OCI-LY3 (cell line): ENCODE results near the gene CARM1.

Experiments
- H2AFZ ChIP-seq: fragments of 200-600, 300-600 bp; shearing (Covaris generic); 2 replicates; pipeline ENCODE4 v1.6.0; 2014; ENCODE audit warnings: antibody characterized with exemption, low read depth, low read length
- H3K27ac ChIP-seq: fragments of 200-600, 300-600 bp; sonication (generic); 2 replicates; pipeline ENCODE4 v1.5.1; 2014; ENCODE audit warnings: mild to moderate bottlenecking, low read length, moderate library complexity, mixed read lengths
- H3K27me3 ChIP-seq: fragments of 200-600, 300-600 bp; sonication (generic); 2 replicates; pipeline ENCODE4 v1.6.1; 2014; ENCODE audit warnings: low read depth, low read length, mixed read lengths
- H3K36me3 ChIP-seq: fragments of 200-600, 300-600 bp; sonication (generic); replicated peaks from 2 replicates; pipeline ENCODE3; 2014; ENCODE audit warnings: low read depth, low read length, mixed read lengths
- H3K4me1 ChIP-seq: fragments of 300-600, 200-600 bp; sonication (generic); 2 replicates; pipeline ENCODE4 v1.6.1; 2014; ENCODE audit warnings: low read length, mixed read lengths
- H3K4me2 ChIP-seq: fragments of 200-600, 300-600 bp; sonication (generic); 2 replicates; pipeline ENCODE4 v1.6.1; 2014; ENCODE audit warnings: low read length, mixed read lengths
- H3K4me3 ChIP-seq: fragments of 300-600, 200-600 bp; sonication (generic); 2 replicates; pipeline ENCODE4 v1.5.1; 2014; ENCODE audit warnings: antibody characterized with exemption, mild to moderate bottlenecking, low read length, moderate library complexity
- H3K79me2 ChIP-seq: fragments of 300-600, 200-600 bp; shearing (Covaris generic); 2 replicates; pipeline ENCODE4 v1.6.1; 2014; ENCODE audit warnings: mild to moderate bottlenecking, low read length, mixed read lengths
- H3K9ac ChIP-seq: fragments of 300-600, 200-600 bp; shearing (Covaris generic); 2 replicates; pipeline ENCODE4 v1.6.0; 2014; ENCODE audit warnings: mild to moderate bottlenecking, low read length, moderate library complexity
- H3K9me3 ChIP-seq: fragments of 200-600, 300-600 bp; shearing (Covaris generic); 2 replicates; pipeline ENCODE4 v1.6.1; 2014; ENCODE audit warnings: low read length, mixed read lengths; ENCODE audit not compliant: insufficient read depth
- H4K20me1 ChIP-seq: fragments of 200-600, 300-600 bp; sonication (generic); 2 replicates; pipeline ENCODE4 v1.6.1; 2016; ENCODE audit warnings: low read length, mixed read lengths; ENCODE audit not compliant: insufficient read depth
- CTCF ChIP-seq: fragments of 200-600, 300-600 bp; sonication (generic); IDR thresholded peaks from 2 replicates; pipeline ENCODE4 v1.5.1; 2014; ENCODE audit warnings: antibody characterized with exemption, low read length, low read depth
- EZH2phosphoT487 ChIP-seq: fragments of 200-600 bp; shearing (Covaris generic); IDR thresholded peaks from 2 replicates; pipeline ENCODE4 v1.6.1; 2018; ENCODE audit warnings: antibody characterized with exemption, mixed run types, low read depth

The CARM1 gene

GRCh38 chr19:10895920-10896319 is 24.6 kb downstream of the CARM1 start:
- Histone ChIP-seq H4K20me1 (peaks cover 74% of the 10 kb centered on the region), H3K27ac (no peak overlapping the region), H3K9me3 (no peaks in the 10 kb centered on the region), H3K4me1 (no peaks in the 10 kb centered on the region), H3K27me3 (no peaks in the 10 kb centered on the region), H3K4me3 (no peak overlapping the region), H3K4me2 (no peak overlapping the region), H2AFZ (no peak overlapping the region), H3K79me2 (peaks cover 87% of the 10 kb centered on the region), H3K9ac (no peak overlapping the region), H3K36me3 (no peaks in the 10 kb centered on the region)
- TF ChIP-seq CTCF (no peak), EZH2phosphoT487 (no peak)

GRCh38 chr19:10896851-10897526 is 25.6 kb downstream of the CARM1 start:
- H3K4me1 ChIP-seq = no peaks in the 10 kb centered on the region
- no peak overlapping the region for H2AFZ ChIP-seq
- no peak overlapping the region for H3K27ac ChIP-seq
- H3K4me3 ChIP-seq = no peak overlapping the region
- H3K79me2 ChIP-seq = peaks cover 87% of the 10 kb centered on the region
- no peaks in the 10 kb centered on the region for H3K9me3 ChIP-seq
- H4K20me1 ChIP-seq = peaks cover 68% of the 10 kb centered on the region
- H3K9ac ChIP-seq = no peak overlapping the region
- no peaks in the 10 kb centered on the region for H3K36me3 ChIP-seq
- H3K4me2 ChIP-seq = no peak overlapping the region
- TF ChIP-seq EZH2phosphoT487 (no peak), CTCF (no peak)
- no peaks in the 10 kb centered on the region for H3K27me3 ChIP-seq

GRCh38 chr19:10898633-10899032 is 27.3 kb downstream of the CARM1 start:
- Histone ChIP-seq H3K4me2 (no peak overlapping the region), H3K4me3 (no peak overlapping the region), H3K27ac (no peak overlapping the region), H3K79me2 (peaks cover 89% of the 10 kb centered on the region), H2AFZ (no peak overlapping the region), H3K27me3 (no peaks in the 10 kb centered on the region), H3K9ac (no peak overlapping the region), H3K36me3 (peaks cover 5% of the 10 kb centered on the region), H3K9me3 (no peaks in the 10 kb centered on the region), H4K20me1 (peaks cover 70% of the 10 kb centered on the region), H3K4me1 (no peaks in the 10 kb centered on the region)
- TF ChIP-seq CTCF (no peak), EZH2phosphoT487 (no peak)

- H3K27me3 ChIP-seq = no peaks in the 10 kb centered on the region
- H4K20me1 ChIP-seq = peaks cover 70% of the 10 kb centered on the region
- H3K9ac ChIP-seq = no peak overlapping the region
- H3K4me1 ChIP-seq = no peaks in the 10 kb centered on the region
- TF ChIP-seq EZH2phosphoT487 (no peak), CTCF (no peak)
- no peak overlapping the region for H3K27ac ChIP-seq
- peaks cover 89% of the 10 kb centered on the region for H3K79me2 ChIP-seq
- no peak overlapping the region for H2AFZ ChIP-seq
- peaks cover 5% of the 10 kb centered on the region for H3K36me3 ChIP-seq
- no peak overlapping the region for H3K4me3 ChIP-seq
- H3K4me2 ChIP-seq = no peak overlapping the region
- no peaks in the 10 kb centered on the region for H3K9me3 ChIP-seq
Measured at GRCh38 chr19:10899151-10899653, 27.8 kb downstream of the CARM1 start.
